Measurements from ENCODE around the gene SIK1.
"Not testable (repeated sequence)": the region's sequence is repeated elsewhere in the genome, so short reads cannot be mapped to it uniquely, and the experiment has no call there.

DNA sequence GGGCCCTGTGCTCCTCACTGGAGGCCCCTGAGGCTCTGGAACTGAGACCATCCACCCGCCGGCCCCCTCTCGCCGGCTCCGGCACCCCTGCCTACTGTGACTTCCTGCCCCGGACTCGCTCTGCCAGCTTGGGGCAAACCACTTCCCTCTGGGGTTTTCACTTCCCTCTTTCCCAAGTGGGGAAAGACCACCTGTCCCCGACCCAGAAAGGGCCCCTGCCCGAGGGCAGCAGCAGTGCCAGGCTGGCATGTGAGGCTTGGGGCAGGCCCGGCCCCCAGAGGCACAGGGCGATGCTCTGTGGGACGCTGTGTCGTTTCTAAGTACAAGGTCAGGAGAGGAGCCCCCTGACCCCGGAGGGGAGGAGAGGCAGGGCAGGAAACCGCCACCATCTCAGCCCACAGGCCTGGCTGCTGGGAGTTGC lies 27.3 kb downstream of the SIK1 start:
- not testable (repeated sequence) for TF ChIP-seq EZH2 (IDR thresholded peaks at IDR 0.05; ENCODE audit: low read depth, unreplicated experiment); EZH2phosphoT487 (IDR thresholded peaks at IDR 0.05; ENCODE audit: unreplicated experiment); JUNB (IDR thresholded peaks at IDR 0.05; ENCODE audit: unreplicated experiment); POLR2AphosphoS5 (IDR thresholded peaks at IDR 0.05; ENCODE audit: low read depth); ETS1 (IDR thresholded peaks at IDR 0.05); REST (IDR thresholded peaks at IDR 0.05; ENCODE audit: unreplicated experiment); CREB1 (CRISPR knock-in tag; IDR thresholded peaks at IDR 0.05; ENCODE audit: low read depth); ZNF114 (CRISPR knock-in tag; IDR thresholded peaks at IDR 0.05); ZNF331 (CRISPR knock-in tag; IDR thresholded peaks at IDR 0.05; ENCODE audit: low read depth)
- TF ChIP-seq, protein P1, sequence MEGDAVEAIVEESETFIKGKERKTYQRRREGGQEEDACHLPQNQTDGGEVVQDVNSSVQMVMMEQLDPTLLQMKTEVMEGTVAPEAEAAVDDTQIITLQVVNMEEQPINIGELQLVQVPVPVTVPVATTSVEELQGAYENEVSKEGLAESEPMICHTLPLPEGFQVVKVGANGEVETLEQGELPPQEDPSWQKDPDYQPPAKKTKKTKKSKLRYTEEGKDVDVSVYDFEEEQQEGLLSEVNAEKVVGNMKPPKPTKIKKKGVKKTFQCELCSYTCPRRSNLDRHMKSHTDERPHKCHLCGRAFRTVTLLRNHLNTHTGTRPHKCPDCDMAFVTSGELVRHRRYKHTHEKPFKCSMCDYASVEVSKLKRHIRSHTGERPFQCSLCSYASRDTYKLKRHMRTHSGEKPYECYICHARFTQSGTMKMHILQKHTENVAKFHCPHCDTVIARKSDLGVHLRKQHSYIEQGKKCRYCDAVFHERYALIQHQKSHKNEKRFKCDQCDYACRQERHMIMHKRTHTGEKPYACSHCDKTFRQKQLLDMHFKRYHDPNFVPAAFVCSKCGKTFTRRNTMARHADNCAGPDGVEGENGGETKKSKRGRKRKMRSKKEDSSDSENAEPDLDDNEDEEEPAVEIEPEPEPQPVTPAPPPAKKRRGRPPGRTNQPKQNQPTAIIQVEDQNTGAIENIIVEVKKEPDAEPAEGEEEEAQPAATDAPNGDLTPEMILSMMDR (conservative IDR thresholded peaks at IDR 0.05; ENCODE audit: low read depth in 2 of 2), result not testable (repeated sequence)
